Measurements from ENCODE around the gene BRAF.
"Not testable (repeated sequence)": the region's sequence is repeated elsewhere in the genome, so short reads cannot be mapped to it uniquely, and the experiment has no call there.

The BRAF gene

GRCh38 chr7:140696680-140697446, 227.9 kb downstream of the BRAF start, which contains the start of gene NDUFB2:
Gene NDUFB2 (plus strand): TSS chr7:140696708. CDS start chr7:140696745, 37 bp downstream.
- H3K4me1 Mint-ChIP-seq = peaks cover 35% of the 10 kb centered on the region
- H3K9me3 Mint-ChIP-seq = no peaks in the 10 kb centered on the region
- peaks cover 12% of the 10 kb centered on the region for H3K36me3 Mint-ChIP-seq

GRCh38 chr7:140696024-140696679, 228.6 kb downstream of the BRAF start:
- H3K4me1 Mint-ChIP-seq = peaks cover 35% of the 10 kb centered on the region
- peaks cover 12% of the 10 kb centered on the region for H3K36me3 Mint-ChIP-seq
- H3K27ac Mint-ChIP-seq = peak overlapping the region; percentile 99
- peak overlapping the region; percentile 99 for H3K4me3 Mint-ChIP-seq
- no peaks in the 10 kb centered on the region for H3K27me3 Mint-ChIP-seq
- no peaks in the 10 kb centered on the region for H3K9me3 Mint-ChIP-seq

More at GRCh38 chr7:140696680-140697446, 227.9 kb downstream of the BRAF start, which contains the start of gene NDUFB2:
- Mint-ChIP-seq H3K27me3 (no peaks in the 10 kb centered on the region), H3K4me3 (peak within 1 kb of the TSS; percentile 99), H3K27ac (peak within 1 kb of the TSS; percentile 99)

GRCh38 chr7:140695381-140695780, 229.3 kb downstream of the BRAF start:
- H3K27ac Mint-ChIP-seq = no peak overlapping the region
- H3K36me3 Mint-ChIP-seq = peaks cover 12% of the 10 kb centered on the region
- H3K4me1 Mint-ChIP-seq = peaks cover 35% of the 10 kb centered on the region
- H3K4me3 Mint-ChIP-seq = no peak overlapping the region
- H3K27me3 Mint-ChIP-seq = no peaks in the 10 kb centered on the region
- no peaks in the 10 kb centered on the region for H3K9me3 Mint-ChIP-seq

GRCh38 chr7:140694592-140694991, 230.1 kb downstream of the BRAF start:
- H3K9me3 Mint-ChIP-seq = no peaks in the 10 kb centered on the region
- H3K27ac Mint-ChIP-seq = peak overlapping the region; percentile 68
- peaks cover 33% of the 10 kb centered on the region for H3K4me1 Mint-ChIP-seq
- no peak overlapping the region for H3K4me3 Mint-ChIP-seq
- H3K27me3 Mint-ChIP-seq = no peaks in the 10 kb centered on the region
- H3K36me3 Mint-ChIP-seq = peaks cover 10% of the 10 kb centered on the region

- Mint-ChIP-seq H3K36me3 (peaks cover 10% of the 10 kb centered on the region), H3K4me1 (peaks cover 26% of the 10 kb centered on the region)
- not testable (repeated sequence) for H3K27ac Mint-ChIP-seq, H3K9me3 Mint-ChIP-seq, H3K27me3 Mint-ChIP-seq, H3K4me3 Mint-ChIP-seq
These were observed 230.9 kb downstream of the BRAF start for GRCh38 chr7:140693849-140694248.

GRCh38 chr7:140691376-140692045, 233.2 kb downstream of the BRAF start:
- Mint-ChIP-seq H3K27me3 (no peaks in the 10 kb centered on the region), H3K9me3 (no peaks in the 10 kb centered on the region), H3K36me3 (peaks cover 7% of the 10 kb centered on the region), H3K4me1 (peaks cover 9% of the 10 kb centered on the region), H3K27ac (no peak overlapping the region), H3K4me3 (no peak overlapping the region)

GRCh38 chr7:140689199-140690152, 235.3 kb downstream of the BRAF start:
- Mint-ChIP-seq H3K4me1 (no peaks in the 10 kb centered on the region), H3K27ac (no peak overlapping the region), H3K36me3 (peaks cover 9% of the 10 kb centered on the region), H3K4me3 (no peak overlapping the region), H3K27me3 (no peaks in the 10 kb centered on the region), H3K9me3 (no peaks in the 10 kb centered on the region)

- Mint-ChIP-seq H3K9me3 (no peaks in the 10 kb centered on the region), H3K4me3 (no peak overlapping the region), H3K36me3 (peaks cover 9% of the 10 kb centered on the region), H3K27ac (no peak overlapping the region), H3K4me1 (no peaks in the 10 kb centered on the region), H3K27me3 (no peaks in the 10 kb centered on the region)
These were observed 236.4 kb downstream of the BRAF start for GRCh38 chr7:140688341-140688740.

- H3K27me3 Mint-ChIP-seq = no peaks in the 10 kb centered on the region
- no peaks in the 10 kb centered on the region for H3K9me3 Mint-ChIP-seq
- no peak overlapping the region for H3K4me3 Mint-ChIP-seq
- H3K36me3 Mint-ChIP-seq = peaks cover 5% of the 10 kb centered on the region
- H3K4me1 Mint-ChIP-seq = no peaks in the 10 kb centered on the region
- H3K27ac Mint-ChIP-seq = no peak overlapping the region
These were observed 237.8 kb downstream of the BRAF start for GRCh38 chr7:140686921-140687320.

- Mint-ChIP-seq H3K27ac (no peak overlapping the region), H3K4me3 (no peak overlapping the region), H3K4me1 (no peaks in the 10 kb centered on the region), H3K27me3 (no peaks in the 10 kb centered on the region), H3K36me3 (peaks cover 9% of the 10 kb centered on the region), H3K9me3 (no peaks in the 10 kb centered on the region)
These were observed 239.2 kb downstream of the BRAF start for GRCh38 chr7:140685407-140686087.

GRCh38 chr7:140684066-140684950, 240.4 kb downstream of the BRAF start:
- Mint-ChIP-seq H3K4me3 (no peak overlapping the region), H3K36me3 (peaks cover 12% of the 10 kb centered on the region), H3K4me1 (no peaks in the 10 kb centered on the region), H3K27me3 (no peaks in the 10 kb centered on the region), H3K9me3 (no peaks in the 10 kb centered on the region), H3K27ac (no peak overlapping the region)

GRCh38 chr7:140683657-140684056, 241.1 kb downstream of the BRAF start:
- H3K4me1 Mint-ChIP-seq = no peaks in the 10 kb centered on the region
- no peak overlapping the region for H3K27ac Mint-ChIP-seq
- no peaks in the 10 kb centered on the region for H3K9me3 Mint-ChIP-seq
- no peak overlapping the region for H3K4me3 Mint-ChIP-seq
- H3K27me3 Mint-ChIP-seq = no peaks in the 10 kb centered on the region
- H3K36me3 Mint-ChIP-seq = peaks cover 14% of the 10 kb centered on the region

GRCh38 chr7:140681766-140682165, 243.0 kb downstream of the BRAF start:
- peaks cover 8% of the 10 kb centered on the region for H3K4me1 Mint-ChIP-seq
- H3K9me3 Mint-ChIP-seq = no peaks in the 10 kb centered on the region
- no peak overlapping the region for H3K4me3 Mint-ChIP-seq
- no peaks in the 10 kb centered on the region for H3K27me3 Mint-ChIP-seq
- H3K36me3 Mint-ChIP-seq = peaks cover 22% of the 10 kb centered on the region
- no peak overlapping the region for H3K27ac Mint-ChIP-seq

GRCh38 chr7:140680886-140681285, 243.8 kb downstream of the BRAF start:
- Mint-ChIP-seq H3K36me3 (peaks cover 22% of the 10 kb centered on the region), H3K9me3 (no peaks in the 10 kb centered on the region), H3K4me3 (no peak overlapping the region)

More at GRCh38 chr7:140680886-140681285, 243.8 kb downstream of the BRAF start:
- peaks cover 16% of the 10 kb centered on the region for H3K4me1 Mint-ChIP-seq
- H3K27me3 Mint-ChIP-seq = no peaks in the 10 kb centered on the region
- no peak overlapping the region for H3K27ac Mint-ChIP-seq
